Transverse colon (tissue), 4 donors: ENCODE results near the gene DCLRE1B.

Experiments used
- EP300 ChIP-seq: sonication (generic); formaldehyde crosslinking; IDR thresholded peaks from one replicate; pipeline ENCODE4 v1.6.1; 2017; ENCODE audit warnings: antibody characterized with exemption, low read depth
- POLR2AphosphoS5 ChIP-seq, 3 donors: sonication (generic); formaldehyde crosslinking; IDR thresholded peaks; one replicate each; pipeline ENCODE4 v1.6.1; 2016; ENCODE audit warnings: antibody characterized with exemption in 3 of 3
- TF ChIP-seq, protein P1 (sequence below), 5 experiments: fragments of 200-600 bp in 3 of 5; fragments of 450-650 bp in 2 of 5; sonication (generic) in 3 of 5; IDR thresholded peaks; 1 replicate in 2 of 5; 2 replicates in 3 of 5; pipeline ENCODE4 v1.5.1; 2016 to 2017; ENCODE audit warnings: antibody characterized with exemption in 5 of 5, inconsistent platforms in 3 of 5, mild to moderate bottlenecking in 2 of 5, moderate library complexity in 1 of 5

DNA sequence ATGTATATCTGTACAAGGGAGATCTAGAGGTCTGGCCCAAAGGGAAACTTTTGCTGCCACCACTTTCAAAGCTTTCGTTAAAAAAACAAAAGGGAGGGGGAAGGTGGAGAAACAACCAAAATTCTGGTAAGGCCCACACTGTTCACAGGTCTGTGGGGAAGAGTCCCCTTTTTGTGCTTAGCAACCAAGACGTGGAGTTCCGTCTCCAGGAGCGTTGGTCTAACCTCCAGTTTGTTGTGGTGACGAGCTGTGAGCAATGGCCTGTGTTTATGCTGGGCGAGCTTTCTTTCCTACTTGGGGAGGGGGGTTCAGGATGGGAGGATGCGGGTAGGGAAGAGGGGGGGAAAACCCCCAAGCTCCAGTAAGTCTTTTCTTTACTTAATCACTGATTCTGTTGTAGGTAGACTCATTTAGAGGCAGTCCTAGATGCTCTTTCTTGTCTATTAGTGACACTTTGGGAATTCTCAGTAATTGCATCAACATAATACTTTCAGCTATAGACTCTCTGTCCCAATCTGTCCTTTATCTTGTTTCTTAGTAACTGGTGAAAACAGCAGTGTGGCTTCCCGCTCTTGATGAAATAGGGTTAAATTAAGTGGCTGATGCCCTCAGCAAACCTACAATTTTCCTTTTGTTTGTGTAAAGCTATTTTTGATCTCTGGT, 25.5 kb downstream of the DCLRE1B start:
- TF ChIP-seq, protein P1, sequence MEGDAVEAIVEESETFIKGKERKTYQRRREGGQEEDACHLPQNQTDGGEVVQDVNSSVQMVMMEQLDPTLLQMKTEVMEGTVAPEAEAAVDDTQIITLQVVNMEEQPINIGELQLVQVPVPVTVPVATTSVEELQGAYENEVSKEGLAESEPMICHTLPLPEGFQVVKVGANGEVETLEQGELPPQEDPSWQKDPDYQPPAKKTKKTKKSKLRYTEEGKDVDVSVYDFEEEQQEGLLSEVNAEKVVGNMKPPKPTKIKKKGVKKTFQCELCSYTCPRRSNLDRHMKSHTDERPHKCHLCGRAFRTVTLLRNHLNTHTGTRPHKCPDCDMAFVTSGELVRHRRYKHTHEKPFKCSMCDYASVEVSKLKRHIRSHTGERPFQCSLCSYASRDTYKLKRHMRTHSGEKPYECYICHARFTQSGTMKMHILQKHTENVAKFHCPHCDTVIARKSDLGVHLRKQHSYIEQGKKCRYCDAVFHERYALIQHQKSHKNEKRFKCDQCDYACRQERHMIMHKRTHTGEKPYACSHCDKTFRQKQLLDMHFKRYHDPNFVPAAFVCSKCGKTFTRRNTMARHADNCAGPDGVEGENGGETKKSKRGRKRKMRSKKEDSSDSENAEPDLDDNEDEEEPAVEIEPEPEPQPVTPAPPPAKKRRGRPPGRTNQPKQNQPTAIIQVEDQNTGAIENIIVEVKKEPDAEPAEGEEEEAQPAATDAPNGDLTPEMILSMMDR (IDR thresholded peaks at IDR 0.05): no peak
- TF ChIP-seq EP300 (no peak), POLR2AphosphoS5 (IDR thresholded peaks at IDR 0.05) (no peak)
